C4-2B (cell line): Measurements from ENCODE around the gene LUM.

Experiments
- CTCF ChIP-seq: fragments of 450-650 bp; conservative IDR thresholded peaks from 2 replicates; pipeline ENCODE4 v1.5.1; 2017; ENCODE audit warnings: mild to moderate bottlenecking
- ZFX ChIP-seq: fragments of 450-650 bp; IDR thresholded peaks from 2 replicates; pipeline ENCODE4 v1.6.1; 2017

GRCh38 chr12:91139286-91139685, 28.0 kb upstream of the LUM start:
- TF ChIP-seq CTCF = no peak
- no peak for TF ChIP-seq ZFX
